HepG2 (cell line): Measurements from ENCODE around the gene FUOM. TPM values are rescaled to one million over a fixed set of nuclear protein-coding genes. Genes with fewer than 3 reads are reported as not detected.

Source experiments
- HNF1A ChIP-seq, 2 experiments: sonication (generic) in 1 of 2; formaldehyde crosslinking in 1 of 2; IDR thresholded peaks; 2 replicates each; pipeline versions ENCODE4 v1.4.0 to v1.6.1; 2016 to 2020; ENCODE audit warnings: borderline replicate concordance in 1 of 2, low read depth in 1 of 2, mild to moderate bottlenecking in 1 of 2, missing genetic modification reagents in 1 of 2
- RELA ChIP-seq: sonication (generic); formaldehyde crosslinking; IDR thresholded peaks from 2 replicates; pipeline ENCODE4 v1.4.0; 2020; ENCODE audit warnings: missing genetic modification reagents
- SALL2 ChIP-seq: sonication (generic); formaldehyde crosslinking; IDR thresholded peaks from 2 replicates; pipeline ENCODE4 v1.8.1; 2023; ENCODE audit warnings: mild to moderate bottlenecking, missing genetic modification reagents, inconsistent platforms
- SP4 ChIP-seq: sonication (generic); formaldehyde crosslinking; IDR thresholded peaks from 2 replicates; pipeline ENCODE4 v1.8.1; 2023; ENCODE audit warnings: mild to moderate bottlenecking, missing genetic modification reagents
- U2AF1 ChIP-seq: fragments of 200-400 bp; formaldehyde crosslinking; optimal IDR thresholded peaks from 2 replicates; pipeline ENCODE3; 2017; ENCODE audit warnings: mild to moderate bottlenecking, low read depth, low read length
- ZMYM3 ChIP-seq: sonication (generic); formaldehyde crosslinking; IDR thresholded peaks from 2 replicates; pipeline ENCODE4 v1.5.1; 2020; ENCODE audit warnings: mild to moderate bottlenecking, missing genetic modification reagents
- ZNF331 ChIP-seq: sonication (generic); formaldehyde crosslinking; IDR thresholded peaks from 2 replicates; pipeline ENCODE4 v1.4.0; 2020; ENCODE audit warnings: missing genetic modification reagents
- ZNF333 ChIP-seq: sonication (generic); formaldehyde crosslinking; IDR thresholded peaks from 2 replicates; pipeline ENCODE4 v1.4.0; 2020; ENCODE audit warnings: mild to moderate bottlenecking, missing genetic modification reagents, borderline replicate concordance
- ZNF724P ChIP-seq: sonication (generic); formaldehyde crosslinking; IDR thresholded peaks from 2 replicates; pipeline ENCODE4 v1.8.0; 2022; ENCODE audit warnings: missing genetic modification reagents, borderline replicate concordance
- polyA plus RNA-seq, 8 experiments: library from polyadenylated mRNA; depleted of rRNA in 3 of 8; stranded (reverse) in 7 of 8; unstranded in 1 of 8; fragments of >200 nt; fragmentation: Illumina TruSeq in 4 of 8; extraction: Trizol in 4 of 8; gene quantifications; 2 replicates each; pipeline versions ENCODE4 v1.2.1 to v1.2.3, GENCODE V29; 2011 to 2016; ENCODE audit warnings: low read depth in 4 of 8, missing spikeins in 1 of 8, mixed read lengths in 1 of 8; ENCODE audit not compliant: insufficient read depth in 1 of 8
- total RNA-seq, 5 experiments: library from RNA; depleted of rRNA; stranded (reverse); fragments of >200 nt; fragmentation: Illumina TruSeq; extraction: Trizol; gene quantifications; 2 replicates each; pipeline ENCODE4 v1.2.3, GENCODE V29; 2016; ENCODE audit warnings: low read depth in 1 of 5
- TF ChIP-seq, protein P1 (sequence below): IDR thresholded peaks from 2 replicates; pipeline ENCODE4 v1.6.1; 2016; ENCODE audit warnings: low read depth, control low read depth
- TF ChIP-seq, protein P2 (sequence below), 2 experiments: fragments of 450-650 bp in 1 of 2; sonication (generic) in 1 of 2; formaldehyde crosslinking in 1 of 2; IDR thresholded peaks; 2 replicates each; pipeline versions ENCODE4 v1.6.1 to v1.8.0; 2016 to 2022; ENCODE audit warnings: antibody characterized with exemption in 1 of 2, mild to moderate bottlenecking in 1 of 2, missing genetic modification reagents in 1 of 2

Gene FUOM
- total and polyA plus RNA-seq, 2 of the 13 experiments (the other 11 are each of a cell fraction or from before 2014, with no cell fraction given): 27.5 to 60.4 TPM

DNA sequence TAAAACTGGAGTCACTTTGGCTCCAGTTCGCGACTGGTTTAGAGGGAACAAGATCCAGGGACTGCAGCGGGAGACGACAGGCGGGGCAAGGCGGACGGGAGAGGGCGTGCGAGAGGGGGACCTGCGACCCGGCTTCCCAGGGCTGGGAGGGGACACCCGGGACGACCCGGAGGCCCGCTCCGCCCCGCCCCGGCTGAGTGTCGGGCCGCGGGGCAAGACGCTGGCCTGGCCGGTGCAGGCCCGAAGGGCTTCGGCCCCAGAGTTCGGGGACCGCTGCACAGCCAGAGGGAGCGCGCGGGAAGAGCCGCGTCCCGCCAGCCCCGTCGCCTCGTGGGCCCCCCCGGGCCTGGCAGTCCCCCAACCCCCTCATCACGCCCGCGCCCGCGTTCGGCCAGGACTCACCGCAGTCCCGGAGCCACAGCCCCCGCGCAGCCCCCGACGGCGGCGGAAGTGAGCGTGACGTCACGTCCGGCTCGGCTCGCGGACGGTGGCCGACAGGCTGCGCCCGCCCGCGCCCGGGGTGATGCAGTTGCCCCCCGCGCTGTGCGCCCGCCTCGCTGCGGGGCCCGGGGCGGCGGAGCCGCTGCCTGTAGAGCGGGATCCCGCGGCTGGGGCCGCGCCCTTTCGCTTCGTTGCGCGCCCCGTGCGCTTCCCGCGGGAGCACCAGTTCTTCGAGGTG, 49.3 kb downstream of the FUOM start, which contains the start of the genes TUBGCP2 and ZNF511 (continued):
- TF ChIP-seq HNF1A (IDR thresholded peaks at IDR 0.05; ENCODE audit: low read depth) (no peak), HNF1A (CRISPR knock-in tag; IDR thresholded peaks at IDR 0.05; ENCODE audit: borderline replicate concordance) (peak; percentile 31; the same call in 1 of the 2 replicates), SP4 (peak; percentile 88), ZNF333 (CRISPR knock-in tag) (peak; percentile 47; the same call in 1 of the 2 replicates), ZNF724P (CRISPR knock-in tag) (0 out of 2 replicates have a peak, but pooled peaks have one; percentile 26), SALL2 (CRISPR knock-in tag) (peak; percentile 65), ZNF331 (CRISPR knock-in tag) (no peak), ZMYM3 (no peak), RELA (peak; percentile 12; the same call in 1 of the 2 replicates), U2AF1 (no peak)
- TF ChIP-seq, protein P1, sequence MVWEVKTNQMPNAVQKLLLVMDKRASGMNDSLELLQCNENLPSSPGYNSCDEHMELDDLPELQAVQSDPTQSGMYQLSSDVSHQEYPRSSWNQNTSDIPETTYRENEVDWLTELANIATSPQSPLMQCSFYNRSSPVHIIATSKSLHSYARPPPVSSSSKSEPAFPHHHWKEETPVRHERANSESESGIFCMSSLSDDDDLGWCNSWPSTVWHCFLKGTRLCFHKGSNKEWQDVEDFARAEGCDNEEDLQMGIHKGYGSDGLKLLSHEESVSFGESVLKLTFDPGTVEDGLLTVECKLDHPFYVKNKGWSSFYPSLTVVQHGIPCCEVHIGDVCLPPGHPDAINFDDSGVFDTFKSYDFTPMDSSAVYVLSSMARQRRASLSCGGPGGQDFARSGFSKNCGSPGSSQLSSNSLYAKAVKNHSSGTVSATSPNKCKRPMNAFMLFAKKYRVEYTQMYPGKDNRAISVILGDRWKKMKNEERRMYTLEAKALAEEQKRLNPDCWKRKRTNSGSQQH: no peak
- TF ChIP-seq, protein P2, sequence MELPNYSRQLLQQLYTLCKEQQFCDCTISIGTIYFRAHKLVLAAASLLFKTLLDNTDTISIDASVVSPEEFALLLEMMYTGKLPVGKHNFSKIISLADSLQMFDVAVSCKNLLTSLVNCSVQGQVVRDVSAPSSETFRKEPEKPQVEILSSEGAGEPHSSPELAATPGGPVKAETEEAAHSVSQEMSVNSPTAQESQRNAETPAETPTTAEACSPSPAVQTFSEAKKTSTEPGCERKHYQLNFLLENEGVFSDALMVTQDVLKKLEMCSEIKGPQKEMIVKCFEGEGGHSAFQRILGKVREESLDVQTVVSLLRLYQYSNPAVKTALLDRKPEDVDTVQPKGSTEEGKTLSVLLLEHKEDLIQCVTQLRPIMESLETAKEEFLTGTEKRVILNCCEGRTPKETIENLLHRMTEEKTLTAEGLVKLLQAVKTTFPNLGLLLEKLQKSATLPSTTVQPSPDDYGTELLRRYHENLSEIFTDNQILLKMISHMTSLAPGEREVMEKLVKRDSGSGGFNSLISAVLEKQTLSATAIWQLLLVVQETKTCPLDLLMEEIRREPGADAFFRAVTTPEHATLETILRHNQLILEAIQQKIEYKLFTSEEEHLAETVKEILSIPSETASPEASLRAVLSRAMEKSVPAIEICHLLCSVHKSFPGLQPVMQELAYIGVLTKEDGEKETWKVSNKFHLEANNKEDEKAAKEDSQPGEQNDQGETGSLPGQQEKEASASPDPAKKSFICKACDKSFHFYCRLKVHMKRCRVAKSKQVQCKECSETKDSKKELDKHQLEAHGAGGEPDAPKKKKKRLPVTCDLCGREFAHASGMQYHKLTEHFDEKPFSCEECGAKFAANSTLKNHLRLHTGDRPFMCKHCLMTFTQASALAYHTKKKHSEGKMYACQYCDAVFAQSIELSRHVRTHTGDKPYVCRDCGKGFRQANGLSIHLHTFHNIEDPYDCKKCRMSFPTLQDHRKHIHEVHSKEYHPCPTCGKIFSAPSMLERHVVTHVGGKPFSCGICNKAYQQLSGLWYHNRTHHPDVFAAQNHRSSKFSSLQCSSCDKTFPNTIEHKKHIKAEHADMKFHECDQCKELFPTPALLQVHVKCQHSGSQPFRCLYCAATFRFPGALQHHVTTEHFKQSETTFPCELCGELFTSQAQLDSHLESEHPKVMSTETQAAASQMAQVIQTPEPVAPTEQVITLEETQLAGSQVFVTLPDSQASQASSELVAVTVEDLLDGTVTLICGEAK (IDR thresholded peaks at IDR 0.05): no peak
- TF ChIP-seq, protein P2 (CRISPR knock-in tag; IDR thresholded peaks at IDR 0.05): peak; percentile 26; the same call in 1 of the 2 replicates
